IMR-90 (cell line): Measurements from ENCODE around the gene RRP36. TPM values are rescaled to one million over a fixed set of nuclear protein-coding genes. Genes with fewer than 3 reads are reported as not detected.

Experiments
- ATAC-seq: fragments of 200-7000 bp; cut with Tn5 transposase; 2 replicates; pipeline ENCODE4 v1.9.1; 2020; ENCODE audit warnings: low read depth, mild to moderate bottlenecking, moderate library complexity
- BruUV-seq: library from RNA; stranded (reverse); fragments of 400-500 nt; replicated peaks from 2 replicates; lab custom pipeline; 2021; lab: Mats Ljungman, UMichigan
- CTCF ChIA-PET: fragments of 300-600 bp; formaldehyde crosslinking; extraction: SDS; loops from one replicate; lab custom pipeline; 2021; ENCODE audit warnings: antibody characterized with exemption; lab: Yijun Ruan, JAX
- POLR2A ChIA-PET: fragments of 300-600 bp; sonication (Branson Sonifier 250); formaldehyde crosslinking; loops from one replicate; lab custom pipeline; 2022; ENCODE audit warnings: antibody characterized with exemption; ENCODE audit not compliant: unreplicated experiment; lab: Charles Lee
- DNase-seq: peaks from one replicate; pipeline ENCODE4 v3.0.0; 2013
- H2AFZ ChIP-seq: replicated peaks from 2 replicates; pipeline ENCODE3; 2013; ENCODE audit warnings: low read length, mild to moderate bottlenecking; ENCODE audit not compliant: poor library complexity
- H2AK5ac ChIP-seq: 2 replicates; pipeline ENCODE4 v1.6.1; 2013; ENCODE audit warnings: low read depth, low read length, inconsistent platforms
- H2AK9ac ChIP-seq: replicated peaks from 2 replicates; pipeline ENCODE3; 2013; ENCODE audit warnings: mild to moderate bottlenecking, low read depth, low read length, moderate library complexity; ENCODE audit not compliant: poor library complexity
- H2BK120ac ChIP-seq: 2 replicates; pipeline ENCODE4 v1.6.1; 2013; ENCODE audit warnings: low read depth, low read length, inconsistent platforms
- H2BK15ac ChIP-seq: 3 replicates; pipeline ENCODE4 v1.6.1; 2013; ENCODE audit warnings: low read depth, low read length, inconsistent platforms
- H2BK20ac ChIP-seq: 2 replicates; pipeline ENCODE4 v1.6.1; 2013; ENCODE audit warnings: low read depth, mild to moderate bottlenecking, inconsistent platforms, low read length, moderate library complexity
- H2BK5ac ChIP-seq: 2 replicates; pipeline ENCODE4 v1.6.1; 2013; ENCODE audit warnings: mild to moderate bottlenecking, low read depth, low read length, inconsistent platforms; ENCODE audit not compliant: poor library complexity, severe bottlenecking
- H3K14ac ChIP-seq: replicated peaks from 2 replicates; pipeline ENCODE4 v1.6.1; 2013; ENCODE audit warnings: low read depth, low read length, inconsistent platforms
- H3K18ac ChIP-seq: 2 replicates; pipeline ENCODE4 v1.6.1; 2013; ENCODE audit warnings: low read depth, low read length, control low read depth
- H3K23ac ChIP-seq: 2 replicates; pipeline ENCODE4 v1.6.1; 2013; ENCODE audit warnings: low read depth, low read length, inconsistent platforms
- H3K27ac ChIP-seq: 2 replicates; pipeline ENCODE4 v1.5.1; 2013; ENCODE audit warnings: mild to moderate bottlenecking, control low read depth, low read length; ENCODE audit not compliant: insufficient read depth
- H3K27me3 ChIP-seq: 2 replicates; pipeline ENCODE4 v1.6.1; 2013; ENCODE audit warnings: low read length; ENCODE audit not compliant: control insufficient read depth, insufficient read depth
- H3K36me3 ChIP-seq: 2 replicates; pipeline ENCODE4 v1.6.1; 2013; ENCODE audit warnings: low read length, mixed read lengths; ENCODE audit not compliant: control insufficient read depth, insufficient read depth
- H3K4ac ChIP-seq: 2 replicates; pipeline ENCODE4 v1.6.1; 2013; ENCODE audit warnings: low read depth, low read length, inconsistent platforms
- H3K4me1 ChIP-seq: 2 replicates; pipeline ENCODE4 v1.6.1; 2013; ENCODE audit warnings: low read length, mixed read lengths; ENCODE audit not compliant: control insufficient read depth, insufficient read depth
- H3K4me2 ChIP-seq: 2 replicates; pipeline ENCODE4 v1.6.1; 2013; ENCODE audit warnings: low read depth, mild to moderate bottlenecking, control low read depth, low read length, moderate library complexity
- H3K4me3 ChIP-seq: 2 replicates; pipeline ENCODE4 v1.5.1; 2013; ENCODE audit warnings: low read depth, mild to moderate bottlenecking, control low read depth, low read length, moderate library complexity; ENCODE audit not compliant: insufficient read depth
- H3K56ac ChIP-seq: 2 replicates; pipeline ENCODE4 v1.6.1; 2013; ENCODE audit warnings: low read length, inconsistent platforms; ENCODE audit not compliant: insufficient read depth; ENCODE audit errors: extremely low read depth
- H3K79me1 ChIP-seq, 2 experiments: 2 replicates each; pipeline ENCODE4 v1.6.1; 2013; ENCODE audit warnings: low read length in 2 of 2, inconsistent platforms in 1 of 2, low read depth in 1 of 2
- H3K9ac ChIP-seq: 2 replicates; pipeline ENCODE4 v1.6.1; 2013; ENCODE audit warnings: low read depth, low read length, control low read depth
- H3K9me1 ChIP-seq: 2 replicates; pipeline ENCODE4 v1.6.1; 2013; ENCODE audit warnings: low read length, inconsistent platforms; ENCODE audit not compliant: insufficient read depth
- H3K9me3 ChIP-seq: 2 replicates; pipeline ENCODE4 v1.6.1; 2013; ENCODE audit warnings: low read length; ENCODE audit not compliant: control insufficient read depth, insufficient read depth
- H4K20me1 ChIP-seq: 2 replicates; pipeline ENCODE4 v1.6.1; 2013; ENCODE audit warnings: low read length, inconsistent platforms; ENCODE audit not compliant: insufficient read depth
- H4K5ac ChIP-seq: 2 replicates; pipeline ENCODE4 v1.6.1; 2013; ENCODE audit warnings: mild to moderate bottlenecking, low read depth, low read length, control low read depth
- H4K8ac ChIP-seq, 2 experiments: 2 replicates each; pipeline ENCODE4 v1.6.1; 2013; ENCODE audit warnings: low read depth in 2 of 2, low read length in 2 of 2, control low read depth in 1 of 2, inconsistent platforms in 1 of 2
- H4K91ac ChIP-seq: 2 replicates; pipeline ENCODE4 v1.6.1; 2013; ENCODE audit warnings: low read depth, low read length, inconsistent platforms; ENCODE audit not compliant: insufficient read depth
- CEBPB ChIP-seq: IDR thresholded peaks from 2 replicates; pipeline ENCODE4 v1.6.1; 2012; ENCODE audit warnings: low read depth, low read length, improper control_type of control experiment
- POLR2A ChIP-seq: IDR thresholded peaks from 2 replicates; pipeline ENCODE4 v1.6.1; 2012; ENCODE audit warnings: mild to moderate bottlenecking, low read depth, low read length
- WGBS, 2 experiments: methylation state at CpG; one replicate each; pipeline versions ENCODE4 v1.1.5 to v1.1.7; 2013; ENCODE audit warnings: missing lambda C conversion rate in 2 of 2; ENCODE audit not compliant: insufficient read length in 1 of 2; ENCODE audit errors: extremely low coverage in 2 of 2; 5-methylcytosine and 5-hydroxymethylcytosine counted together
- dilution Hi-C: fragments of 300-500 bp; cut with HindIII; formaldehyde crosslinking; loops from one replicate; pipeline ENCODE4 v1.14.3; 2018; ENCODE audit warnings: low sequenced_read_pairs; ENCODE audit not compliant: unreplicated experiment
- in situ Hi-C: fragments of 300-500 bp; cut with MboI; formaldehyde crosslinking; loops from 3 replicates; pipeline ENCODE4 v1.14.3; 2019; ENCODE audit warnings: low sequenced_read_pairs, inconsistent platforms, mixed read lengths
- intact Hi-C: fragments of 100-400 bp; cut with micrococcal nuclease; formaldehyde crosslinking; loops from 2 replicates; pipeline ENCODE4 v1.10.0; 2022
- polyA plus RNA-seq, 3 experiments: library from polyadenylated mRNA; depleted of rRNA; stranded (reverse); fragments of >200 nt; gene quantifications; 2 replicates each; pipeline ENCODE4 v1.2.3, GENCODE V29; 2012; ENCODE audit warnings: low replicate concordance in 1 of 3
- total RNA-seq: library from RNA; depleted of rRNA; stranded (reverse); fragments of >200 nt; gene quantifications from 2 replicates; pipeline ENCODE4 v1.2.3, GENCODE V29; 2012

Gene RRP36
- total and polyA plus RNA-seq, 2 of the 4 experiments (the other 2 are of a cell fraction): 54.3 to 106 TPM

DNA sequence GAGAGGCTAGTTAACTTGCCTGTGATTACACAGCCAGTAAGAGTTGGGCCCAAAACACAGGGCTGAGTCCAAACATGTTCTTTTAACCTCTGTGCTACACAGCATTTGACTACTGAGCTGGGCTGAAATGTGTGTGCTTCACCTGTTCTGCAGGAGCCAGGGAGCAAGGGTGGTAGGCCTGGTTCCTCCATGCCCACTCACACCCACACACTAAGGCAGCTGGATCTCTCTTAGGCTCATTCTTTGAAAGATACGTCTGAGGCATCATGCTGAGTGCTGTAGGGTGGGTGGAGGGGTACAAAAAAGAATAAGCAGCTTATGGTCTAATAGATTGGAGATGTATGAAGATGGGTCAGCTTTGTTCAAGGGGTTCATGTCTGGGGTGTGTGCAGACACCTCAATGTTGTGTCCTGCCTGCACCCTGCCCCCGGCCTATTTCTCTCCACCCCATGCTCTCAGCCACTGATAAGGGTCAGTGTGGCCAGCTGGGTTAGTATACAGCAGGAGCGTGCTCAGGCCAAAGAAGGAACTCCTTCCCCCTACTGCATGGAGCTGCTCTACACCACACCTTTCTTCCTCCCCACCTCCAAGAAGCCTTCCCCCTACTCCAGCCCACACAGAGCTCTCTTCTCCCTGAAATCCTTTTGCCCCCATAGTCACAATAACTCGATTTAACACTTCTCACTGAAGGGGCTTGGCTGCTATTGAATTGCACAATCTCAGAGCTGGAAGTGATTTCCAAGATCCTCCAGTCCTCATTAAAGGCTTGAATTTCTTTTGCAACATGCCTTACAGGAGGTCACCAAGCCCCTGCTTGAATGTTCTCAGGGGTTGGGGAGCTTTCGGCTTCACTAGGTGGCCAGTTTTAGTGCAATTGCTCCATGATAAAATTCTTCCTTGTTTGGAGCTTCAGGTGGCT, 33.6 kb upstream of the RRP36 start:
- Histone ChIP-seq H3K36me3 (peaks cover 23% of the 10 kb centered on the region), H4K5ac (no peak overlapping the region), H3K4ac (no peak overlapping the region), H4K20me1 (peaks cover 30% of the 10 kb centered on the region), H3K4me1 (peaks cover 3% of the 10 kb centered on the region; the same call in 1 of the 2 replicates), H3K9me1 (peaks cover 19% of the 10 kb centered on the region; the same call in 1 of the 2 replicates), H4K91ac (no peak overlapping the region), H3K4me2 (no peak overlapping the region), H2AK5ac (no peak overlapping the region), H3K9me3 (no peaks in the 10 kb centered on the region), H2BK20ac (no peak overlapping the region), H2BK5ac (no peak overlapping the region), H4K8ac (no peak overlapping the region), H3K4me3 (no peak overlapping the region), H3K23ac (peak overlapping the region; percentile 45; the same call in 1 of the 2 replicates), H3K14ac (no peak overlapping the region), H3K18ac (no peak overlapping the region), H2AK9ac (no peak overlapping the region), H2AFZ (no peak overlapping the region), H2BK120ac (no peak overlapping the region), H3K27me3 (no peaks in the 10 kb centered on the region), H3K27ac (no peak overlapping the region), H2BK15ac (no peak overlapping the region), H3K9ac (no peak overlapping the region), H3K79me1 (peaks cover 50 to 61% of the 10 kb centered on the region in 2 experiments), H3K56ac (no peak overlapping the region)
- BruUV-seq: no TSS peak
- dilution Hi-C loops: no loop called here
- 17% methylated on average over 1 of the region's 5 CpGs; no CpG with 5 or more reads in 1 of the 2 experiments for WGBS, 2 experiments
- ChIA-PET CTCF (no interaction called here), POLR2A (no interaction called here)
- intact Hi-C loops: no loop called here
- no peak for ATAC-seq
- no peak for DNase-seq
- in situ Hi-C loops: no loop called here
- TF ChIP-seq POLR2A: no peak
- TF ChIP-seq CEBPB: peak; percentile 55; the same call in 1 of the 2 replicates
